GM12878 (cell line): ENCODE results near the gene KLHL3. TPM values are rescaled to one million over a fixed set of nuclear protein-coding genes. Genes with fewer than 3 reads are reported as not detected.

Experiments used
- ATAC-seq: fragments of 200-7000 bp; cut with Tn5 transposase; 3 replicates; pipeline ENCODE4 v1.9.1; 2020; ENCODE audit warnings: mild to moderate bottlenecking, moderate library complexity
- BruUV-seq: library from RNA; stranded (reverse); fragments of 400-500 nt; replicated peaks from 2 replicates; lab custom pipeline; 2021; lab: Mats Ljungman, UMichigan
- CTCF ChIA-PET: fragments of 300-600 bp; sonication (Branson Sonifier 250); formaldehyde crosslinking; extraction: SDS; loops from one replicate; lab custom pipeline; 2021; ENCODE audit warnings: inconsistent platforms; lab: Yijun Ruan, JAX
- POLR2A ChIA-PET: fragments of 350-600 bp; formaldehyde crosslinking; extraction: SDS; loops from one replicate; lab custom pipeline; 2021; ENCODE audit warnings: inconsistent platforms; lab: Charles Lee
- RAD21 ChIA-PET: fragments of 300-600 bp; sonication (Branson Sonifier 250); formaldehyde crosslinking; loops from one replicate; lab custom pipeline; 2023; ENCODE audit warnings: antibody characterized with exemption; ENCODE audit not compliant: unreplicated experiment; lab: Charles Lee
- SMC1A ChIA-PET: fragments of 300-600 bp; sonication (Branson Sonifier 250); formaldehyde crosslinking; loops from one replicate; lab custom pipeline; 2023; ENCODE audit not compliant: unreplicated experiment, uncharacterized antibody; lab: Charles Lee
- DNase-seq: peaks from one replicate; pipeline ENCODE4 v3.0.0-alpha.2; 2011; ENCODE audit warnings: low read depth, low spot score
- FAIRE-seq: peaks from 3 replicates; lab custom pipeline; 2011; peaks lifted over from hg19 to GRCh38; lab: Jason Lieb, UNC
- H2AFZ ChIP-seq: 2 replicates; pipeline ENCODE4 v1.6.0; 2011; ENCODE audit warnings: low read depth, low read length, control low read depth; ENCODE audit not compliant: control insufficient read depth
- H3K27ac ChIP-seq: 2 replicates; pipeline ENCODE4 v1.5.1; 2011; ENCODE audit warnings: control low read depth; ENCODE audit not compliant: control insufficient read depth, insufficient read depth
- H3K27me3 ChIP-seq, 2 experiments: replicated peaks in 1 of 2; 2 replicates each; pipeline versions ENCODE4 v1.6.0 to v1.6.1; 2011; ENCODE audit warnings: low read length in 1 of 2; ENCODE audit not compliant: control insufficient read depth in 2 of 2, insufficient read depth in 2 of 2
- H3K36me3 ChIP-seq, 2 experiments: 2 replicates each; pipeline ENCODE4 v1.5.1; 2011; ENCODE audit warnings: low read length in 1 of 2; ENCODE audit not compliant: control insufficient read depth in 2 of 2, insufficient read depth in 2 of 2
- H3K4me1 ChIP-seq: 2 replicates; pipeline ENCODE4 v1.6.1; 2011; ENCODE audit warnings: mild to moderate bottlenecking, low read length, moderate library complexity, mixed read lengths; ENCODE audit not compliant: control insufficient read depth, insufficient read depth
- H3K4me2 ChIP-seq: 2 replicates; pipeline ENCODE4 v1.6.0; 2011; ENCODE audit warnings: control low read depth; ENCODE audit not compliant: control insufficient read depth, insufficient read depth
- H3K4me3 ChIP-seq: fragments of 200-600 bp; sonication (generic); 2 replicates; pipeline ENCODE4 v1.5.1; 2016
- H3K79me2 ChIP-seq: 2 replicates; pipeline ENCODE4 v1.6.0; 2011; ENCODE audit warnings: low read length; ENCODE audit not compliant: control insufficient read depth, insufficient read depth
- H3K9ac ChIP-seq: 2 replicates; pipeline ENCODE4 v1.8.0; 2011; ENCODE audit warnings: low read length, control low read depth, mixed read lengths; ENCODE audit not compliant: control insufficient read depth, insufficient read depth
- H3K9me3 ChIP-seq: replicated peaks from 3 replicates; pipeline ENCODE4 v1.5.1; 2011; ENCODE audit warnings: mild to moderate bottlenecking, low read length; ENCODE audit not compliant: control insufficient read depth, insufficient read depth
- H4K20me1 ChIP-seq: 2 replicates; pipeline ENCODE4 v1.6.0; 2011; ENCODE audit not compliant: control insufficient read depth, insufficient read depth
- CUX1 ChIP-seq: IDR thresholded peaks from 2 replicates; pipeline ENCODE4 v1.6.1; 2012; ENCODE audit warnings: improper control_type of control experiment, low read depth, low read length; ENCODE audit not compliant: insufficient replicate concordance
- KDM1A ChIP-seq: fragments of 200-600 bp; sonication (generic); IDR thresholded peaks from 2 replicates; pipeline ENCODE4 v1.6.1; 2016; ENCODE audit warnings: borderline replicate concordance
- RBBP5 ChIP-seq: fragments of 200-600 bp; sonication (generic); conservative IDR thresholded peaks from 2 replicates; pipeline ENCODE4 v1.6.1; 2016
- SPI1 ChIP-seq: IDR thresholded peaks from 2 replicates; pipeline ENCODE4 v1.6.1; 2011; ENCODE audit warnings: low read depth, mild to moderate bottlenecking, low read length, moderate library complexity, borderline replicate concordance; ENCODE audit not compliant: insufficient read depth
- STAT1 ChIP-seq: fragments of 450-650 bp; conservative IDR thresholded peaks from 2 replicates; pipeline ENCODE4 v1.6.1; 2014; ENCODE audit warnings: antibody characterized with exemption, mild to moderate bottlenecking
- WRNIP1 ChIP-seq: IDR thresholded peaks from 2 replicates; pipeline ENCODE4 v1.6.1; 2011; ENCODE audit warnings: low read depth, low read length, improper control_type of control experiment, borderline replicate concordance
- ZBED1 ChIP-seq: IDR thresholded peaks from 2 replicates; pipeline ENCODE4 v1.6.1; 2016; ENCODE audit warnings: borderline replicate concordance
- WGBS: methylation state at CpG from one replicate; pipeline ENCODE4 v1.1.6; 2016; ENCODE audit warnings: low lambda C conversion rate; ENCODE audit not compliant: insufficient replicate concordance, insufficient coverage; ENCODE audit errors: missing lambda C conversion rate; 5-methylcytosine and 5-hydroxymethylcytosine counted together
- in situ Hi-C: fragments of 300-500 bp; cut with MboI; formaldehyde crosslinking; loops from 9 replicates; pipeline ENCODE4 v1.14.3; 2018; ENCODE audit warnings: mixed read lengths
- intact Hi-C: fragments of 100-400 bp; cut with micrococcal nuclease; formaldehyde crosslinking; loops from one replicate; pipeline ENCODE4 v1.14.2; 2022; ENCODE audit not compliant: unreplicated experiment
- polyA plus RNA-seq, 11 experiments: library from polyadenylated mRNA; depleted of rRNA in 4 of 11; unstranded in 6 of 11; stranded (reverse) in 5 of 11; fragments of >200 nt; fragmentation: Nextera tagmentation in 4 of 11; fragmentation: Illumina TruSeq in 1 of 11; extraction: Ambion mirVana in 4 of 11; extraction: Trizol in 1 of 11; gene quantifications; 1 replicate in 1 of 11; 2 replicates in 10 of 11; pipeline versions ENCODE4 v1.2.1 to v1.2.3, GENCODE V29; 2011 to 2016; ENCODE audit warnings: inconsistent platforms in 2 of 11, missing spikeins in 2 of 11, low read depth in 1 of 11
- total RNA-seq, 4 experiments: library from RNA; depleted of rRNA in 3 of 4; stranded (reverse); fragments of >200 nt in 3 of 4; fragmentation: Illumina TruSeq in 1 of 4; extraction: Trizol in 1 of 4; gene quantifications; 2 replicates each; pipeline versions ENCODE4 v1.2.1 to v1.2.3, GENCODE V29; 2013 to 2021
- TF ChIP-seq, protein P1 (sequence below): IDR thresholded peaks from 2 replicates; pipeline ENCODE4 v1.6.1; 2011; ENCODE audit warnings: mild to moderate bottlenecking, low read depth, low read length, moderate library complexity; ENCODE audit not compliant: insufficient replicate concordance
- TF ChIP-seq, protein P2 (sequence below): fragments of 450-650 bp; IDR thresholded peaks from 2 replicates; pipeline ENCODE4 v1.6.1; 2017; ENCODE audit warnings: mild to moderate bottlenecking, low read depth, inconsistent platforms; ENCODE audit not compliant: poor library complexity, severe bottlenecking

Gene KLHL3
- total and polyA plus RNA-seq, 10 of the 15 experiments (the other 5 are each of a cell fraction or from before 2014, with no cell fraction given), result 1.7 to 11.7 (median 5.6) TPM

GRCh38 chr5:137699336-137700281, 36.3 kb downstream of the KLHL3 start (continued):
- TF ChIP-seq, protein P1, sequence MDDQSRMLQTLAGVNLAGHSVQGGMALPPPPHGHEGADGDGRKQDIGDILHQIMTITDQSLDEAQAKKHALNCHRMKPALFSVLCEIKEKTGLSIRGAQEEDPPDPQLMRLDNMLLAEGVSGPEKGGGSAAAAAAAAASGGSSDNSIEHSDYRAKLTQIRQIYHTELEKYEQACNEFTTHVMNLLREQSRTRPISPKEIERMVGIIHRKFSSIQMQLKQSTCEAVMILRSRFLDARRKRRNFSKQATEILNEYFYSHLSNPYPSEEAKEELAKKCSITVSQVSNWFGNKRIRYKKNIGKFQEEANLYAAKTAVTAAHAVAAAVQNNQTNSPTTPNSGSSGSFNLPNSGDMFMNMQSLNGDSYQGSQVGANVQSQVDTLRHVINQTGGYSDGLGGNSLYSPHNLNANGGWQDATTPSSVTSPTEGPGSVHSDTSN, result no peak

DNA sequence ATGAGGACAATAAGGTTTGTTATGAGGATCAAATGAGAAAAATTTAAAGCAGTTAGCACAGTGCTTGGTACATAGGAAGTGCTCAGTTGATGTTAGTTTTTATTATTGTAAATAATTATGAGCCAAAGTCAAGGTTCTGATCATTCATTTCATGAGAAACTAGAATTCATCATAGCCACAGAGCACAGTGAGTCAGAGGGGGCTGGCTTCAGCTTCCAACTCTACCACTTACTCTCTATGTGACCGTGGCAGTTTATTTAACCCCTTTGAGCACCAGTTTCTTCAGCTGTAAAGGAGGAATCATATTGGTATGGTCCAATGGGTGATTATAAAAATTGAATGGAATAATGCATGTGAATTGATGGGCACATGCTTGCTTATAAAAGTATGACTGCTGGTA, 39.4 kb downstream of the KLHL3 start:
- Histone ChIP-seq H4K20me1 (no peaks in the 10 kb centered on the region), H3K36me3 (no peaks in the 10 kb centered on the region), H3K4me2 (no peak overlapping the region), H3K9ac (no peak overlapping the region), H3K9me3 (no peaks in the 10 kb centered on the region), H2AFZ (no peak overlapping the region), H3K4me1 (peaks cover 7% of the 10 kb centered on the region), H3K27me3 (no peaks in the 10 kb centered on the region), H3K27ac (no peak overlapping the region), H3K79me2 (no peaks in the 10 kb centered on the region), H3K4me3 (no peak overlapping the region)
- TF ChIP-seq STAT1, result no peak
- TF ChIP-seq WRNIP1, result no peak
- TF ChIP-seq ZBED1, result no peak
- TF ChIP-seq RBBP5, result no peak
- no peak for TF ChIP-seq KDM1A
- no peak for TF ChIP-seq CUX1
- TF ChIP-seq SPI1, result no peak
- TF ChIP-seq, protein P2, sequence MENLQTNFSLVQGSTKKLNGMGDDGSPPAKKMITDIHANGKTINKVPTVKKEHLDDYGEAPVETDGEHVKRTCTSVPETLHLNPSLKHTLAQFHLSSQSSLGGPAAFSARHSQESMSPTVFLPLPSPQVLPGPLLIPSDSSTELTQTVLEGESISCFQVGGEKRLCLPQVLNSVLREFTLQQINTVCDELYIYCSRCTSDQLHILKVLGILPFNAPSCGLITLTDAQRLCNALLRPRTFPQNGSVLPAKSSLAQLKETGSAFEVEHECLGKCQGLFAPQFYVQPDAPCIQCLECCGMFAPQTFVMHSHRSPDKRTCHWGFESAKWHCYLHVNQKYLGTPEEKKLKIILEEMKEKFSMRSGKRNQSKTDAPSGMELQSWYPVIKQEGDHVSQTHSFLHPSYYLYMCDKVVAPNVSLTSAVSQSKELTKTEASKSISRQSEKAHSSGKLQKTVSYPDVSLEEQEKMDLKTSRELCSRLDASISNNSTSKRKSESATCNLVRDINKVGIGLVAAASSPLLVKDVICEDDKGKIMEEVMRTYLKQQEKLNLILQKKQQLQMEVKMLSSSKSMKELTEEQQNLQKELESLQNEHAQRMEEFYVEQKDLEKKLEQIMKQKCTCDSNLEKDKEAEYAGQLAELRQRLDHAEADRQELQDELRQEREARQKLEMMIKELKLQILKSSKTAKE, result no peak
- ATAC-seq (no peak), DNase-seq (no peak), FAIRE-seq (no peak)
- ChIA-PET RAD21 (no interaction called here), SMC1A (no interaction called here), POLR2A (no interaction called here), CTCF (interaction anchor here (2.0 to 5.9 kb wide), 2 partner anchors 35 to 46 kb away, joined by 7 to 32 read pairs; no protein-coding TSS in a partner anchor)
- in situ Hi-C loops, result no loop called here
- intact Hi-C loops, result no loop called here
- WGBS, result 0% methylated on average over 1 of the region's 1 CpG
- BruUV-seq, result no TSS peak
